Chondrocyte (in vitro differentiated cells): ENCODE results near the gene PDE11A. TPM values are rescaled to one million over a fixed set of nuclear protein-coding genes. Genes with fewer than 3 reads are reported as not detected.

Experiments used
- DNase-seq: peaks from one replicate; pipeline ENCODE4 v3.0.0; 2021; ENCODE audit warnings: mixed read lengths, low spot score
- H3K27ac Mint-ChIP-seq: one replicate; pipeline ENCODE4 v1.8.0; 2021; ENCODE audit warnings: mild to moderate bottlenecking, moderate library complexity, mixed read lengths; ENCODE audit not compliant: unreplicated experiment
- H3K27me3 Mint-ChIP-seq: 2 replicates; pipeline ENCODE4 v1.8.0; 2021; ENCODE audit warnings: low read depth, mixed read lengths
- H3K36me3 Mint-ChIP-seq: 2 replicates; pipeline ENCODE4 v1.8.0; 2021; ENCODE audit warnings: low read depth, mixed read lengths
- H3K4me1 Mint-ChIP-seq: 2 replicates; pipeline ENCODE4 v1.8.0; 2021; ENCODE audit warnings: low read depth, mild to moderate bottlenecking, mixed read lengths
- H3K4me3 Mint-ChIP-seq: one replicate; pipeline ENCODE4 v1.8.0; 2021; ENCODE audit warnings: mild to moderate bottlenecking, moderate library complexity, mixed read lengths; ENCODE audit not compliant: unreplicated experiment
- H3K9me3 Mint-ChIP-seq: 2 replicates; pipeline ENCODE4 v1.8.0; 2021; ENCODE audit warnings: low read depth, mixed read lengths
- CTCF ChIP-seq: fragments of 200-600 bp; sonication (generic); IDR thresholded peaks from 2 replicates; pipeline ENCODE4 v1.5.0; 2021; ENCODE audit warnings: antibody characterized with exemption, mild to moderate bottlenecking, moderate library complexity
- total RNA-seq: library from RNA; stranded (reverse); gene quantifications from 3 replicates; pipeline ENCODE4 v1.2.1, GENCODE V29; 2021

PDE11A gene
- total RNA-seq, 1 donor from 2014 or later: 2.1 TPM

GRCh38 chr2:177818412-177818811 is 254.2 kb downstream of the PDE11A start:
- H3K9me3 Mint-ChIP-seq: no peaks in the 10 kb centered on the region
- H3K4me3 Mint-ChIP-seq: no peak overlapping the region
- H3K27me3 Mint-ChIP-seq: peaks cover 15% of the 10 kb centered on the region
- no peaks in the 10 kb centered on the region for H3K36me3 Mint-ChIP-seq
- no peak overlapping the region for H3K27ac Mint-ChIP-seq
- no peak for TF ChIP-seq CTCF
- DNase-seq: no peak
- no peaks in the 10 kb centered on the region for H3K4me1 Mint-ChIP-seq

- peaks cover 14% of the 10 kb centered on the region for H3K27me3 Mint-ChIP-seq
- H3K4me3 Mint-ChIP-seq: no peak overlapping the region
- DNase-seq: no peak
- no peak overlapping the region for H3K27ac Mint-ChIP-seq
- no peaks in the 10 kb centered on the region for H3K4me1 Mint-ChIP-seq
- TF ChIP-seq CTCF: no peak
- H3K9me3 Mint-ChIP-seq: no peaks in the 10 kb centered on the region
- H3K36me3 Mint-ChIP-seq: no peaks in the 10 kb centered on the region
These were observed 255.3 kb downstream of the PDE11A start for GRCh38 chr2:177817300-177817699.

- no peak for DNase-seq
- Mint-ChIP-seq H3K9me3 (no peaks in the 10 kb centered on the region), H3K27ac (no peak overlapping the region), H3K27me3 (peaks cover 14% of the 10 kb centered on the region), H3K4me3 (no peak overlapping the region), H3K4me1 (no peaks in the 10 kb centered on the region), H3K36me3 (no peaks in the 10 kb centered on the region)
- no peak for TF ChIP-seq CTCF
These were observed 255.8 kb downstream of the PDE11A start for GRCh38 chr2:177816766-177817165.

GRCh38 chr2:177812713-177813396 is 259.7 kb downstream of the PDE11A start:
- H3K4me1 Mint-ChIP-seq: no peaks in the 10 kb centered on the region
- H3K27ac Mint-ChIP-seq: no peak overlapping the region
- DNase-seq: no peak
- no peaks in the 10 kb centered on the region for H3K9me3 Mint-ChIP-seq
- no peak overlapping the region for H3K4me3 Mint-ChIP-seq
- H3K27me3 Mint-ChIP-seq: peaks cover 22% of the 10 kb centered on the region
- no peak for TF ChIP-seq CTCF
- no peaks in the 10 kb centered on the region for H3K36me3 Mint-ChIP-seq

- Mint-ChIP-seq H3K9me3 (peaks cover 4% of the 10 kb centered on the region), H3K27ac (no peak overlapping the region)
- TF ChIP-seq CTCF: no peak
These were observed 261.7 kb downstream of the PDE11A start for GRCh38 chr2:177810906-177811305.

More at GRCh38 chr2:177810906-177811305, 261.7 kb downstream of the PDE11A start:
- no peaks in the 10 kb centered on the region for H3K36me3 Mint-ChIP-seq
- H3K27me3 Mint-ChIP-seq: peaks cover 21% of the 10 kb centered on the region
- DNase-seq: no peak
- no peak overlapping the region for H3K4me3 Mint-ChIP-seq
- no peaks in the 10 kb centered on the region for H3K4me1 Mint-ChIP-seq
